Brain microvascular endothelial cell (primary cell): ENCODE measurements around the gene GARIN5B.
A peak's percentile ranks its signal among the peaks of the same experiment; 100 is the strongest.

Source experiments
- DNase-seq: peaks from one replicate; pipeline ENCODE4 v3.0.0-alpha.2; 2020
- H3K27ac ChIP-seq: fragments of 250-450 bp; sonication (Bioruptor Pico); 2 replicates; pipeline ENCODE4 v1.5.1; 2020; ENCODE audit warnings: mild to moderate bottlenecking, moderate library complexity
- H3K27me3 ChIP-seq: fragments of 250-450 bp; sonication (Bioruptor Pico); replicated peaks from 2 replicates; pipeline ENCODE4 v1.5.1; 2020; ENCODE audit warnings: mild to moderate bottlenecking
- H3K36me3 ChIP-seq: fragments of 250-450 bp; sonication (Bioruptor Pico); replicated peaks from 2 replicates; pipeline ENCODE4 v1.5.1; 2020; ENCODE audit warnings: mild to moderate bottlenecking
- H3K4me3 ChIP-seq: 2 replicates; pipeline ENCODE4 v1.5.1; 2011; ENCODE audit warnings: low read depth, mild to moderate bottlenecking, control low read depth, low read length, moderate library complexity
- CTCF ChIP-seq: IDR thresholded peaks from 2 replicates; pipeline ENCODE4 v1.5.1; 2011; ENCODE audit warnings: low read depth, mild to moderate bottlenecking, moderate library complexity, low read length, control low read depth, inconsistent platforms; ENCODE audit errors: missing control alignments
- in situ Hi-C: cut with HindIII; loops from 2 replicates; pipeline ENCODE4 v1.10.0; 2017; ENCODE audit warnings: low sequenced_read_pairs, low pct_ligation_motif_present

The GARIN5B gene

DNA sequence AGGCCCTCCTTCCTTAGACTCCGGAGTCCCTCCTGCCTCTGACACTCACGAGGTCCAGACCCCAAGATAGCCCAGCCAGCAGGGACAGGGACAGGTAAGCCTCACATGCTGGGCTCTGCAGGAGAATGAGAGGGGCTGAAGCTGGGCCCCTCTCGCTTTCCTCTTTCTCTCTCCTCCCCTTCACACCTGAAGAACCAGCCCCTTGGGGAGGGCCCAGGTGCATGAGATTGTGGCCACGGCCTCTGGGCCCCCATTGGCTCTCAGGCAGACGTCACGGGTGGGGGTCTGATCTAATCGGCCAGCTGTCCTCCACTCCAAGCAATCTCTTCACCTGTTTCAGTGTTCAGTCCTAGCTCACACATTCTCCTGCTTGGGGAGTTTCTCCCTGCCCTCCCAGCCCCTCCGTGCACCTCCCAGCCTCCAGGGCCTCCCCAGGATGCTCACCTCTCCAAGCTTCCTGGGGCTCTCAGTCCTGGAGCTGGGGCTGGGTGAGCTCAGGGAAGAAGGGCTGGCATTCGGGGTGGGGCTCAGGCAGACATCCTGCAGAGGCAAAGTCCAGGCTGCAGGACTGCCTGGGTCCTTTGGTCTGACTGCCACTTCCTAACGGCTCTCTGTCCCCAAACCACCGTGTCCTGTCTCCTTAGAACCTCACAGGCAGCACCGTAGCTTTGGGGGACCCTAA is 40.7 kb downstream of the GARIN5B start:
- no peak overlapping the region for H3K4me3 ChIP-seq
- in situ Hi-C loops: no loop called here

DNA sequence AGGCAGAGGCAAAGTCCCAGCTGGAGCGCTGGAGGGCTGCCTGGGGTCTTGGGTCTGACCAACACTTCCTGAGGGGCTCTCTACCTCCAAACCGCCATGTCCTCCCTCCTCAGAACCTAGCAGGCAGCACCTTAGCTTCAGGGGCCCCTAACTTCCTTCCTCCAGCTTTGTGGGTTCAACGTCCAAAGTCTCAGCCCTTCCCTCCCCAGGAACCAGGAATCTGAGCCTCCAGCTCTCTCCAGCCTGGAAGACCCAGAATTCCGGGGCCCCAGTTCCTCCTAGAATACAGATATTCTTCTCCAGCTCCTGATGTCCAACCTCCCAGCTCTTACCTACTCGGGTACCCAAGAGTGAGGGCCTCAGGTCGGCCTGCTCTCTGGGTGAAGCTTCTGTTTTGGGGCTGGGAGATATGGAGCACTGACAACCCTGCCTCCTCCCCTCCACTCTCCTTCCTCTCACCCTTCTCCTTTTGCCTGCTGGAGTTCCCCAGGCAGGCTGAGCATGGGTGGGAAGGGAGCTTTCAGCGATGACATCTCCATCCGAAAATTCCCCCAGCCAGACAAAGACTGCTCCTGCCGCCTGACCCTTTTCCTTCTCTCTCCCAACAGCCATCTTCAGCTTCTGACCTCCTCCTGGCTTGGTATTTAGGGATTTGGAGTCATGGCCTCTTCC is 41.5 kb downstream of the GARIN5B start:
- in situ Hi-C loops: no loop called here

More for the DNA sequence above, 40.7 kb downstream of the GARIN5B start:
- no peak for TF ChIP-seq CTCF
- Histone ChIP-seq H3K27ac (no peak overlapping the region), H3K36me3 (no peaks in the 10 kb centered on the region), H3K27me3 (no peaks in the 10 kb centered on the region)
- DNase-seq: no peak

DNA sequence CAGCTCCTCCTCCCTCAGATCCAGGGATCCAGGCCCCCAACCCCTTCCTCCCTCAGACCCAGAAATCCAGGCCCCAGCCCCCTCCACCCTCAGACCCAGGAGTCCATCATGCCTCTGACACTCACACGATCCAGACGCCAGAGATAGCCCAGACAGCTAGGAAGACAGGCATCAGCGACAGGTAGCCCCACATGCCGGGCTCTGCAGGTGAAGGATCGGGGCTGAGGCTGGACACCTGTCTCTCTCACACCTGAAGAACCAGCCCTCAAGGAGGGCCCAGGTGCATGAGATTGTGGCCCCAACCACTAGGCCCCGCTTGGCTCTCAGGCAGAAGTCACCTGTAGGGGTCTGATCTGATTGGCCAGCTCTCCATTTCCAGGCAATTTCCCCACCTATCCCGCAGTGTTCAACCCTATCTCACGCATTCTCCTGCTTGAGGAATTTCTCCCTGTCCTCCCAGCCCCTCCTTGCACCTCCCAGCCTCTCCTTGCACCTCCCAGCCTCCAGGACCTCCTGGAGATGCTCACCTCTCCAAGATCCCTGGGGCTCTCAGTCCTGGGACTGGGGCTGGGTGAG is 42.1 kb downstream of the GARIN5B start:
- TF ChIP-seq CTCF: no peak
- H3K4me3 ChIP-seq: no peak overlapping the region
- H3K27ac ChIP-seq: no peak overlapping the region
- no peaks in the 10 kb centered on the region for H3K36me3 ChIP-seq
- DNase-seq: no peak
- H3K27me3 ChIP-seq: no peaks in the 10 kb centered on the region
- in situ Hi-C loops: no loop called here

More for the DNA sequence above, 41.5 kb downstream of the GARIN5B start:
- Histone ChIP-seq H3K27me3 (no peaks in the 10 kb centered on the region), H3K4me3 (no peak overlapping the region), H3K36me3 (no peaks in the 10 kb centered on the region), H3K27ac (no peak overlapping the region)
- no peak for TF ChIP-seq CTCF
- DNase-seq: no peak

DNA sequence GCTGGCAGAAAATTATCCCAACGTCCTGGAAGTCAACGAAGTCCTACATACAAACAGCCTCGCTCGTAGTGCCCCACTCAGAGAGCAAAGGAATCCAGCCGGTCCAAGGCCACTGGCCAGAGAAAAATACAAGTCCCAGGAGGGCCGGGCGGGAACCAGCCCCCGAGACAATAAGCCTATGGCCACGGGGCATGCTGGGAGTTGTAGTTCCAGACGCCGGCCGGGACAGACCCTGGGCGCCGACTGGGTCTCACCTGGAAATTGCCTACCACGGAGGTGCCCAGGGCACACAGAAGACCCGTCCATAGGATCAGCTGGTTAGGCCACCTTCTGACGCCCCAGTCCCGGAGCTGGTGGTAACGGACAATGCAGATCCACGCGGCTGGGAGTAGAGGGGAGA is 43.3 kb downstream of the GARIN5B start:
- Histone ChIP-seq H3K4me3 (peak overlapping the region; percentile 37), H3K36me3 (no peaks in the 10 kb centered on the region), H3K27ac (no peak overlapping the region), H3K27me3 (no peaks in the 10 kb centered on the region)
- no peak for TF ChIP-seq CTCF
- peak; percentile 42 for DNase-seq
- in situ Hi-C loops: no loop called here

GRCh38 chr19:55316646-55317045 is 46.4 kb downstream of the GARIN5B start:
- Histone ChIP-seq H3K27ac (no peak overlapping the region), H3K4me3 (no peak overlapping the region), H3K36me3 (no peaks in the 10 kb centered on the region), H3K27me3 (no peaks in the 10 kb centered on the region)
- DNase-seq: no peak
- no peak for TF ChIP-seq CTCF
- in situ Hi-C loops: no loop called here
